K562 (cell line): Measurements from ENCODE around the gene ZBTB22. TPM values are rescaled to one million over a fixed set of nuclear protein-coding genes. Genes with fewer than 3 reads are reported as not detected.

Source experiments
- CCNT2 ChIP-seq: IDR thresholded peaks from 2 replicates; pipeline ENCODE4 v1.6.1; 2011; ENCODE audit warnings: borderline replicate concordance, low read depth, mild to moderate bottlenecking, moderate library complexity, mixed read lengths, low read length; ENCODE audit not compliant: insufficient read length; ENCODE audit errors: extremely low read depth
- DDX20 ChIP-seq: fragments of 450-650 bp; IDR thresholded peaks from 2 replicates; pipeline ENCODE4 v1.6.1; 2016; ENCODE audit warnings: missing genetic modification characterization, low read depth, mild to moderate bottlenecking, missing compliant biosample characterization, moderate library complexity
- FOXA3 ChIP-seq, 2 experiments: fragments of 450-650 bp in 1 of 2; sonication (generic) in 1 of 2; formaldehyde crosslinking; IDR thresholded peaks in 1 of 2; conservative IDR thresholded peaks in 1 of 2; 2 replicates each; pipeline versions ENCODE4 v1.4.0 to v1.8.0; 2020 to 2022; ENCODE audit warnings: mild to moderate bottlenecking in 2 of 2, missing genetic modification reagents in 1 of 2
- GTF2A2 ChIP-seq: IDR thresholded peaks from 2 replicates; pipeline ENCODE4 v1.6.1; 2016; ENCODE audit warnings: mild to moderate bottlenecking, missing genetic modification characterization, missing compliant biosample characterization
- GTF2F1 ChIP-seq: IDR thresholded peaks from 2 replicates; pipeline ENCODE4 v1.6.1; 2011; ENCODE audit warnings: low read depth, low read length, improper control_type of control experiment
- HDAC3 ChIP-seq: fragments of 450-650 bp; IDR thresholded peaks from 2 replicates; pipeline ENCODE4 v1.6.1; 2018; ENCODE audit warnings: borderline replicate concordance, mild to moderate bottlenecking, moderate library complexity; ENCODE audit not compliant: partially characterized antibody
- HNRNPUL1 ChIP-seq: fragments of 200-400 bp; formaldehyde crosslinking; IDR thresholded peaks from 2 replicates; pipeline ENCODE4 v1.6.1; 2017; ENCODE audit warnings: low read length
- POLR2B ChIP-seq: fragments of 450-650 bp; IDR thresholded peaks from 2 replicates; pipeline ENCODE4 v1.6.1; 2018; ENCODE audit warnings: low read depth; ENCODE audit not compliant: partially characterized antibody
- PRPF4 ChIP-seq: fragments of 200-400 bp; formaldehyde crosslinking; IDR thresholded peaks from one replicate; pipeline ENCODE4 v1.6.1; 2017; ENCODE audit warnings: low read length, low read depth, mild to moderate bottlenecking; ENCODE audit not compliant: insufficient read depth, poor library complexity, severe bottlenecking
- SAP30 ChIP-seq: fragments of 200-600 bp; sonication (generic); IDR thresholded peaks from 2 replicates; pipeline ENCODE4 v1.6.1; 2012; ENCODE audit warnings: borderline replicate concordance, low read depth, mild to moderate bottlenecking, moderate library complexity, low read length, control low read depth, inconsistent platforms; ENCODE audit not compliant: insufficient read depth, poor library complexity, severe bottlenecking
- SMC3 ChIP-seq: conservative IDR thresholded peaks from 2 replicates; pipeline ENCODE4 v1.6.1; 2011; ENCODE audit warnings: low read depth, low read length, improper control_type of control experiment; ENCODE audit not compliant: insufficient read depth
- SNRNP70 ChIP-seq: fragments of 200-400 bp; formaldehyde crosslinking; optimal IDR thresholded peaks from 2 replicates; pipeline ENCODE3; 2017; ENCODE audit warnings: low read depth, low read length
- THRAP3 ChIP-seq: fragments of 450-650 bp; IDR thresholded peaks from 2 replicates; pipeline ENCODE4 v1.6.1; 2016; ENCODE audit warnings: mild to moderate bottlenecking, inconsistent platforms, borderline replicate concordance
- ZNF780A ChIP-seq: fragments of 250-450 bp; sonication (Bioruptor Pico); IDR thresholded peaks from 2 replicates; pipeline ENCODE4 v1.5.0; 2021; ENCODE audit warnings: mild to moderate bottlenecking
- polyA plus RNA-seq, 8 experiments: library from polyadenylated mRNA; depleted of rRNA in 4 of 8; stranded (reverse) in 5 of 8; unstranded in 3 of 8; fragments of >200 nt; fragmentation: Nextera tagmentation in 2 of 8; fragmentation: Illumina TruSeq in 1 of 8; extraction: Ambion mirVana in 2 of 8; extraction: Trizol in 1 of 8; gene quantifications; 2 replicates each; pipeline versions ENCODE4 v1.2.1 to v1.2.3, GENCODE V29; 2011 to 2014; ENCODE audit warnings: inconsistent platforms in 1 of 8, missing spikeins in 1 of 8
- total RNA-seq, 7 experiments: library from RNA; depleted of rRNA in 6 of 7; stranded (reverse); fragments of >200 nt in 6 of 7; fragmentation: Illumina TruSeq in 2 of 7; extraction: Trizol in 2 of 7; gene quantifications; 2 replicates each; pipeline versions ENCODE4 v1.2.1 to v1.2.3, GENCODE V29; 2011 to 2021; ENCODE audit warnings: low replicate concordance in 1 of 7
- TF ChIP-seq, protein P1 (sequence below): fragments of 450-650 bp; IDR thresholded peaks from 2 replicates; pipeline ENCODE4 v1.7.1; 2018; ENCODE audit warnings: mild to moderate bottlenecking, low read depth; ENCODE audit not compliant: partially characterized antibody
- TF ChIP-seq, protein P2 (sequence below): sonication (generic); IDR thresholded peaks from 2 replicates; pipeline ENCODE4 v1.6.1; 2016
- TF ChIP-seq, protein P3 (sequence below): fragments of 450-650 bp; IDR thresholded peaks from 2 replicates; pipeline ENCODE4 v1.6.1; 2016; ENCODE audit warnings: borderline replicate concordance
- TF ChIP-seq, protein P4 (sequence below): fragments of 250-450 bp; sonication (Bioruptor Pico); IDR thresholded peaks from 2 replicates; pipeline ENCODE4 v1.9.0; 2021; ENCODE audit warnings: mild to moderate bottlenecking

The ZBTB22 gene
- total and polyA plus RNA-seq, 9 of the 15 experiments (the other 6 are each of a cell fraction or from before 2014, with no cell fraction given): 0.21 to 11.9 (median 7.1) TPM

DNA sequence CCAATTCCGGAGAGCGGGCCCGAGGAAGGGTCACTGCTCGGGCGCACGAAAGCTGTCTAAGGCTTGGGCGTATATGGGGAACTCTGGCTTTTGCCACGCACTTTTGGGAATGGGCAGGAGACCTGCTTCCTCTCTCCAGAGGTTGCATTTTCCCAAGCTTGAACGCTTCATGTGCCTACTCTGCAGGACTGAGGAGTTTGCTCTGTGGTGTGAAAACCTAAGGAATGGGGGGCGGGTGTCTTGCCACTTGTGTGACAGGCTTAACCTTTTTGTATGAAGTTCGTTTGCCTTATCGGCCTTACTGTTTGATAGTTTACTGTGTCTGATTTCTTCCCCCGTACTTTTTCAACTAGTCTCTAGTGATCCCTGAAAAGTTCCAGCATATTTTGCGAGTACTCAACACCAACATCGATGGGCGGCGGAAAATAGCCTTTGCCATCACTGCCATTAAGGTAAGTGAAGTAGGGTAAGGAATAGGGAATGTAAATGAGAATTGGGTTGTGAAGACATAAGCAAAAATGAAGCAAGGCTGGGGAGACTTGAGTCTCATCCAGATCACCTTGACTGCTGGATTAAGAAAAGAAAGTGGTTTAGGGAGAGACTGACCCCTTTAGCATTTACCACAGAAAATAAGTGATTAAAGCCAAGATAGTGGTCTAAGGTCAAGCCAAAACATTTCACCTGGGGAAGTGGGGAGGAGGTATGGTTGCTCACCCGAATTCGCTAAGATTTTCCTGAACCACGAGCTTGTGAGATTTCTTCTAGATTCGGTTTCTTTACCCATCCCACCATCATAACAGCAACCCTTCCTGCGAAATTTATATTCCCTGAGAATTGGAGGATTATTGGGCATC lies 45.0 kb downstream of the ZBTB22 start (continued):
- TF ChIP-seq FOXA3 (CRISPR knock-in tag; conservative IDR thresholded peaks at IDR 0.05 in 1 of 2, IDR thresholded peaks at IDR 0.05 in 1 of 2) (peak in 1 of 2 experiments; percentile 42; a peak in 1 of 4 replicates), POLR2B (no peak), DDX20 (no peak), THRAP3 (peak; percentile 54; the same call in 1 of the 2 replicates), SNRNP70 (peak; percentile 95), SAP30 (peak; percentile 88), CCNT2 (peak; percentile 21), GTF2A2 (tag) (peak; percentile 31; the same call in 1 of the 2 replicates), PRPF4 (no peak), SMC3 (0 out of 2 replicates have a peak, but pooled peaks have one; percentile 16), HNRNPUL1 (peak; percentile 74), GTF2F1 (no peak), HDAC3 (no peak), ZNF780A (CRISPR knock-in tag) (no peak)
- TF ChIP-seq, protein P1, sequence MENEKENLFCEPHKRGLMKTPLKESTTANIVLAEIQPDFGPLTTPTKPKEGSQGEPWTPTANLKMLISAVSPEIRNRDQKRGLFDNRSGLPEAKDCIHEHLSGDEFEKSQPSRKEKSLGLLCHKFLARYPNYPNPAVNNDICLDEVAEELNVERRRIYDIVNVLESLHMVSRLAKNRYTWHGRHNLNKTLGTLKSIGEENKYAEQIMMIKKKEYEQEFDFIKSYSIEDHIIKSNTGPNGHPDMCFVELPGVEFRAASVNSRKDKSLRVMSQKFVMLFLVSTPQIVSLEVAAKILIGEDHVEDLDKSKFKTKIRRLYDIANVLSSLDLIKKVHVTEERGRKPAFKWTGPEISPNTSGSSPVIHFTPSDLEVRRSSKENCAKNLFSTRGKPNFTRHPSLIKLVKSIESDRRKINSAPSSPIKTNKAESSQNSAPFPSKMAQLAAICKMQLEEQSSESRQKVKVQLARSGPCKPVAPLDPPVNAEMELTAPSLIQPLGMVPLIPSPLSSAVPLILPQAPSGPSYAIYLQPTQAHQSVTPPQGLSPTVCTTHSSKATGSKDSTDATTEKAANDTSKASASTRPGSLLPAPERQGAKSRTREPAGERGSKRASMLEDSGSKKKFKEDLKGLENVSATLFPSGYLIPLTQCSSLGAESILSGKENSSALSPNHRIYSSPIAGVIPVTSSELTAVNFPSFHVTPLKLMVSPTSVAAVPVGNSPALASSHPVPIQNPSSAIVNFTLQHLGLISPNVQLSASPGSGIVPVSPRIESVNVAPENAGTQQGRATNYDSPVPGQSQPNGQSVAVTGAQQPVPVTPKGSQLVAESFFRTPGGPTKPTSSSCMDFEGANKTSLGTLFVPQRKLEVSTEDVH: no peak
- TF ChIP-seq, protein P2, sequence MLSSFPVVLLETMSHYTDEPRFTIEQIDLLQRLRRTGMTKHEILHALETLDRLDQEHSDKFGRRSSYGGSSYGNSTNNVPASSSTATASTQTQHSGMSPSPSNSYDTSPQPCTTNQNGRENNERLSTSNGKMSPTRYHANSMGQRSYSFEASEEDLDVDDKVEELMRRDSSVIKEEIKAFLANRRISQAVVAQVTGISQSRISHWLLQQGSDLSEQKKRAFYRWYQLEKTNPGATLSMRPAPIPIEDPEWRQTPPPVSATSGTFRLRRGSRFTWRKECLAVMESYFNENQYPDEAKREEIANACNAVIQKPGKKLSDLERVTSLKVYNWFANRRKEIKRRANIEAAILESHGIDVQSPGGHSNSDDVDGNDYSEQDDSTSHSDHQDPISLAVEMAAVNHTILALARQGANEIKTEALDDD: peak; percentile 58; the same call in 1 of the 2 replicates
- TF ChIP-seq, protein P3, sequence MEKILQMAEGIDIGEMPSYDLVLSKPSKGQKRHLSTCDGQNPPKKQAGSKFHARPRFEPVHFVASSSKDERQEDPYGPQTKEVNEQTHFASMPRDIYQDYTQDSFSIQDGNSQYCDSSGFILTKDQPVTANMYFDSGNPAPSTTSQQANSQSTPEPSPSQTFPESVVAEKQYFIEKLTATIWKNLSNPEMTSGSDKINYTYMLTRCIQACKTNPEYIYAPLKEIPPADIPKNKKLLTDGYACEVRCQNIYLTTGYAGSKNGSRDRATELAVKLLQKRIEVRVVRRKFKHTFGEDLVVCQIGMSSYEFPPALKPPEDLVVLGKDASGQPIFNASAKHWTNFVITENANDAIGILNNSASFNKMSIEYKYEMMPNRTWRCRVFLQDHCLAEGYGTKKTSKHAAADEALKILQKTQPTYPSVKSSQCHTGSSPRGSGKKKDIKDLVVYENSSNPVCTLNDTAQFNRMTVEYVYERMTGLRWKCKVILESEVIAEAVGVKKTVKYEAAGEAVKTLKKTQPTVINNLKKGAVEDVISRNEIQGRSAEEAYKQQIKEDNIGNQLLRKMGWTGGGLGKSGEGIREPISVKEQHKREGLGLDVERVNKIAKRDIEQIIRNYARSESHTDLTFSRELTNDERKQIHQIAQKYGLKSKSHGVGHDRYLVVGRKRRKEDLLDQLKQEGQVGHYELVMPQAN: 0 out of 2 replicates have a peak, but pooled peaks have one; percentile 64
- TF ChIP-seq, protein P4, sequence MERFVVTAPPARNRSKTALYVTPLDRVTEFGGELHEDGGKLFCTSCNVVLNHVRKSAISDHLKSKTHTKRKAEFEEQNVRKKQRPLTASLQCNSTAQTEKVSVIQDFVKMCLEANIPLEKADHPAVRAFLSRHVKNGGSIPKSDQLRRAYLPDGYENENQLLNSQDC (CRISPR knock-in tag): no peak
